ENCODE results near the gene COL5A1. TPM values are rescaled to one million over a fixed set of nuclear protein-coding genes. Genes with fewer than 3 reads are reported as not detected.

COL5A1 gene
- total RNA-seq, 1 donor: 801 TPM

DNA sequence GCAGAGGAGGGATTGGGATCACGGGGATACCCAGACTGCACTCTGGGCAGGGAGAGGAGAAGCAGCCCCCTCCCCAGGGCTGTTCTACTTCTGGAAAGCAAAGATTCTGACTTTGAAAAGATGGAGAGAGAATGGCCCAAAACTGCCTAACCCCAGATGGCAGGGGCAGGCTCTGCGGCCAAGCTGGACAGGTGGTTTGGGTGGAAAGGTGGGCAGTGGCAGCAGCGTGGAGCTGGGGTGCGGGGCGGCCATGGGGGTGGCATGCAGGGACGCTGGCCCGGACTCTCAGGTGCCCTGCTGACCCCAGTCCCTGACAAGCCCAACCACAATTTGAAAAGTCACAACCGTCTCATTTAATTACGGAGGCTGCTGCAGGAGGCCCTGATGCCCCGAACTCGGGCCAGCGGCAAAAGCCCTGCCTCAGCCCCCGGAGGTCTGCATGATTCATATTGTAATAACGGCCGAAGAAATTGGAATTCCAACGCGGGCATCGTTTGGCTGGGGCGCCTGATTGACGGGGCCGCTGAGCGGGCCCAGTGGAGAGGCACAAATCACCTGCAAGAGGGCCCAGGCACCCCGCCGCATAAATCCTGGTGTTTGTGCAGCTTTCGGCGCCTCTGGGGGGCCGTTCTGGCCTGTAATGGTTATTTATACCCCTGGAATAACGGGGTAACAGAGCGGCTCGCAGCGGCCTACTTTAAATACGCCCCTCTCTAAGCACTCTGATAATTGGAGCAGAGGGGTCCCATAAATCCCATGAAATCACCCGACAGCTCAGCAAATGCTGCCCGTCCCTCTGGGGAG lies 197.2 kb downstream of the COL5A1 start:
- Histone ChIP-seq H3K9me3 (ENCODE audit: low read depth, low read length) (no peaks in the 10 kb centered on the region), H3K4me2 (ENCODE audit: insufficient read depth, low read length) (no peak overlapping the region), H3K27ac (ENCODE audit: low read depth, low read length) (no peak overlapping the region), H3K79me2 (ENCODE audit: insufficient read depth, low read length) (no peaks in the 10 kb centered on the region), H3K4me3 (ENCODE audit: insufficient read depth, low read length) (no peak overlapping the region), H3K4me1 (ENCODE audit: insufficient read depth, low read length) (no peaks in the 10 kb centered on the region), H3K36me3 (ENCODE audit: insufficient read depth, low read length) (peaks cover 97% of the 10 kb centered on the region), H3K27me3 (ENCODE audit: insufficient read depth, low read length) (no peaks in the 10 kb centered on the region), H2AFZ (ENCODE audit: low read length) (no peak overlapping the region), H4K20me1 (ENCODE audit: insufficient read depth, low read length) (peaks cover 66% of the 10 kb centered on the region)
- DNase-seq (ENCODE audit: insufficient read length, low spot score, missing footprints): peak; percentile 73
- TF ChIP-seq, protein P1, sequence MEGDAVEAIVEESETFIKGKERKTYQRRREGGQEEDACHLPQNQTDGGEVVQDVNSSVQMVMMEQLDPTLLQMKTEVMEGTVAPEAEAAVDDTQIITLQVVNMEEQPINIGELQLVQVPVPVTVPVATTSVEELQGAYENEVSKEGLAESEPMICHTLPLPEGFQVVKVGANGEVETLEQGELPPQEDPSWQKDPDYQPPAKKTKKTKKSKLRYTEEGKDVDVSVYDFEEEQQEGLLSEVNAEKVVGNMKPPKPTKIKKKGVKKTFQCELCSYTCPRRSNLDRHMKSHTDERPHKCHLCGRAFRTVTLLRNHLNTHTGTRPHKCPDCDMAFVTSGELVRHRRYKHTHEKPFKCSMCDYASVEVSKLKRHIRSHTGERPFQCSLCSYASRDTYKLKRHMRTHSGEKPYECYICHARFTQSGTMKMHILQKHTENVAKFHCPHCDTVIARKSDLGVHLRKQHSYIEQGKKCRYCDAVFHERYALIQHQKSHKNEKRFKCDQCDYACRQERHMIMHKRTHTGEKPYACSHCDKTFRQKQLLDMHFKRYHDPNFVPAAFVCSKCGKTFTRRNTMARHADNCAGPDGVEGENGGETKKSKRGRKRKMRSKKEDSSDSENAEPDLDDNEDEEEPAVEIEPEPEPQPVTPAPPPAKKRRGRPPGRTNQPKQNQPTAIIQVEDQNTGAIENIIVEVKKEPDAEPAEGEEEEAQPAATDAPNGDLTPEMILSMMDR (IDR thresholded peaks at IDR 0.05; ENCODE audit: extremely low read depth, low read depth, low read length): no peak

DNA sequence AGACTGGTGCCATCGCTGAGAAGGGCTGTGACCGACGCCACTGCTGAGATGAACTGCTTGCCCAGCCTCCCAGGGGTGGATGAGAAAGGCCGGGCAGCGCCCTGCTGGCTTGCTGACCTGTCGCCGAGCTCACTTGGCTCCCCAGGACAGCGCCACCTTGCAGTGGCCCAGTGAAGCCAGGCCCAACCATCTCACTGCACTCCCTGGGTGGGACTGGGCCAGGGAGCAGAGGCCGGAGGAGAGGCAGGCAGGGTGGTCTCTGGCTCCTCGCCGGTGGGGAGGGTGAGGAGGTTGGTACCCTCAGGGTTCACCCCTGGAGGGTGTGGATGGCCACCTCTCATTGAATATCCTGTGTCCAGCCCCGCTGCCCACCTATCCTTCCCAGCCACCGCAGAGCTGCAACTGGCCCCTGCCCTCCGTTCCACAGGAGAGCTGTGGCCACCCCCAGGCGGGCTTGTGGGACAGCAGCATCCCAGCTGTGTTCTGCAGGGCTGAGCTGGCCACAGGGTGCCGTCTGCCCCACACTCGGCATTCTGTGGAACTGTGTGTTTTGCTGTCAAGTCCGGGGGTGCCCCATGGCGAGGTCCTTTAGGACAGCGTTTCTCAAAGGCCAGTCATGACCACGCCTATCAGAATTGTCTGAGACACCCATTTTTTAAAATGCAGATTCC lies 198.0 kb downstream of the COL5A1 start:
- no peak overlapping the region for H2AFZ ChIP-seq (ENCODE audit: low read length)
- TF ChIP-seq, protein P1 (IDR thresholded peaks at IDR 0.05; ENCODE audit: extremely low read depth, low read depth, low read length): peak; percentile 18
- H3K9me3 ChIP-seq (ENCODE audit: low read depth, low read length): no peaks in the 10 kb centered on the region
- H3K27me3 ChIP-seq (ENCODE audit: insufficient read depth, low read length): no peaks in the 10 kb centered on the region
- H3K79me2 ChIP-seq (ENCODE audit: insufficient read depth, low read length): no peaks in the 10 kb centered on the region
- no peak overlapping the region for H3K27ac ChIP-seq (ENCODE audit: low read depth, low read length)
- peak; percentile 79 for DNase-seq (ENCODE audit: insufficient read length, low spot score, missing footprints)
- H4K20me1 ChIP-seq (ENCODE audit: insufficient read depth, low read length): peaks cover 59% of the 10 kb centered on the region
- H3K4me3 ChIP-seq (ENCODE audit: insufficient read depth, low read length): no peak overlapping the region
- H3K4me1 ChIP-seq (ENCODE audit: insufficient read depth, low read length): no peaks in the 10 kb centered on the region
- H3K36me3 ChIP-seq (ENCODE audit: insufficient read depth, low read length): peaks cover 97% of the 10 kb centered on the region
- H3K4me2 ChIP-seq (ENCODE audit: insufficient read depth, low read length): no peak overlapping the region

DNA sequence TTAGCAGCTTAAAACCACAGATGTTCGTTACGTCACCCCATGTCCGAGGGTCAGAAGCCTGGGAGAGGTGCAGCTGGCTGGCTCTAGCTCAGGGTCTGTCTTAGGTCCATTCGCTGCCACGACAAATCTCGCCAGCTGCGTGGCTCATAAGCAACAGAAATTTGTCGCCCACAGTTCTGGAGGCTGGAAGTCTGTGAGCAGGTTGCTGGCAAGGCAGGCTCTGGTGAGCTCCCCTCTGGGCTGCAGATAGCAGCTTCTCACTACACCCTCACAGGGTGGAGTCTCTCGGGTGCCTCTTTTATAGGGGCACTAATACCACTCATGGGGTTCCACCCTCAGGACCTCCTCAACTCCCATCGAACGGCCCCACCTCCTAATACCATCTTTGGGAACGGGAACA lies 198.9 kb downstream of the COL5A1 start:
- DNase-seq (ENCODE audit: insufficient read length, low spot score, missing footprints): no peak
- Histone ChIP-seq H3K27me3 (ENCODE audit: insufficient read depth, low read length) (no peaks in the 10 kb centered on the region), H3K4me1 (ENCODE audit: insufficient read depth, low read length) (no peaks in the 10 kb centered on the region), H3K36me3 (ENCODE audit: insufficient read depth, low read length) (peaks cover 97% of the 10 kb centered on the region), H3K9me3 (ENCODE audit: low read depth, low read length) (no peaks in the 10 kb centered on the region), H3K27ac (ENCODE audit: low read depth, low read length) (no peak overlapping the region), H2AFZ (ENCODE audit: low read length) (no peak overlapping the region), H3K79me2 (ENCODE audit: insufficient read depth, low read length) (no peaks in the 10 kb centered on the region), H3K4me3 (ENCODE audit: insufficient read depth, low read length) (no peak overlapping the region), H3K4me2 (ENCODE audit: insufficient read depth, low read length) (no peak overlapping the region), H4K20me1 (ENCODE audit: insufficient read depth, low read length) (peaks cover 62% of the 10 kb centered on the region)
- TF ChIP-seq, protein P1 (IDR thresholded peaks at IDR 0.05; ENCODE audit: extremely low read depth, low read depth, low read length): no peak

Data from osteoblast (primary cell).